GM23338 (cell line): ENCODE measurements around the gene FIG4. TPM values are rescaled to one million over a fixed set of nuclear protein-coding genes. Genes with fewer than 3 reads are reported as not detected.

Experiments
- ATAC-seq: fragments of 200-7000 bp; cut with Tn5 transposase; 3 replicates; pipeline ENCODE4 v1.9.1; 2020
- DNase-seq: peaks from one replicate; pipeline ENCODE4 v3.0.0-alpha.2; 2015; ENCODE audit warnings: low spot score
- H2AFZ ChIP-seq: fragments of 200-600 bp; sonication (generic); 2 replicates; pipeline ENCODE4 v1.8.0; 2016; ENCODE audit warnings: antibody characterized with exemption, mild to moderate bottlenecking, moderate library complexity
- H3F3A ChIP-seq: fragments of 200-600 bp; sonication (generic); replicated peaks from 2 replicates; pipeline ENCODE4 v1.8.0; 2017; ENCODE audit warnings: antibody characterized with exemption, mixed run types, low read depth
- H3K27ac ChIP-seq: fragments of 200-600 bp; sonication (generic); 2 replicates; pipeline ENCODE4 v1.6.1; 2016; ENCODE audit warnings: low read depth
- H3K27me3 ChIP-seq: fragments of 200-600 bp; sonication (generic); 2 replicates; pipeline ENCODE4 v1.8.0; 2016; ENCODE audit warnings: mild to moderate bottlenecking, mixed run types, moderate library complexity; ENCODE audit not compliant: insufficient read depth
- H3K36me3 ChIP-seq: fragments of 200-600 bp; sonication (generic); 2 replicates; pipeline ENCODE4 v1.8.0; 2016; ENCODE audit warnings: mild to moderate bottlenecking; ENCODE audit not compliant: insufficient read depth
- H3K4me1 ChIP-seq: fragments of 200-600 bp; sonication (generic); 2 replicates; pipeline ENCODE4 v1.8.0; 2016; ENCODE audit warnings: mild to moderate bottlenecking, moderate library complexity; ENCODE audit not compliant: insufficient read depth
- H3K4me2 ChIP-seq: fragments of 200-600 bp; sonication (generic); 2 replicates; pipeline ENCODE4 v1.7.1; 2017; ENCODE audit warnings: mixed run types
- H3K4me3 ChIP-seq: fragments of 200-600 bp; sonication (generic); 2 replicates; pipeline ENCODE4 v1.6.1; 2016; ENCODE audit warnings: mixed run types
- H3K79me2 ChIP-seq: fragments of 200-600 bp; sonication (generic); replicated peaks from 2 replicates; pipeline ENCODE4 v1.8.0; 2017; ENCODE audit warnings: mild to moderate bottlenecking; ENCODE audit not compliant: insufficient read depth
- H3K9me2 ChIP-seq: fragments of 200-600 bp; sonication (generic); 2 replicates; pipeline ENCODE4 v1.8.0; 2017; ENCODE audit not compliant: insufficient read depth
- H4K20me1 ChIP-seq: fragments of 200-600 bp; sonication (generic); replicated peaks from 2 replicates; pipeline ENCODE4 v1.8.0; 2017; ENCODE audit warnings: mild to moderate bottlenecking; ENCODE audit not compliant: insufficient read depth
- H3K27ac Mint-ChIP-seq: 2 replicates; pipeline ENCODE4 v1.8.0; 2020; ENCODE audit warnings: inconsistent platforms, mild to moderate bottlenecking, moderate library complexity, mixed read lengths
- H3K27me3 Mint-ChIP-seq: 3 replicates; pipeline ENCODE4 v1.8.0; 2022; ENCODE audit warnings: low read depth, mild to moderate bottlenecking, moderate library complexity, mixed read lengths, inconsistent platforms; ENCODE audit not compliant: insufficient read depth, poor library complexity
- H3K36me3 Mint-ChIP-seq: 3 replicates; pipeline ENCODE4 v1.8.0; 2021; ENCODE audit warnings: low read depth, mild to moderate bottlenecking, inconsistent platforms, moderate library complexity, mixed read lengths
- H3K4me1 Mint-ChIP-seq: 3 replicates; pipeline ENCODE4 v1.8.0; 2020; ENCODE audit warnings: mild to moderate bottlenecking, inconsistent platforms, mixed read lengths
- H3K4me3 Mint-ChIP-seq: 3 replicates; pipeline ENCODE4 v1.8.0; 2021; ENCODE audit warnings: moderate library complexity, mild to moderate bottlenecking, inconsistent platforms, mixed read lengths
- H3K9me3 Mint-ChIP-seq: 3 replicates; pipeline ENCODE4 v1.8.0; 2020; ENCODE audit warnings: moderate library complexity, mild to moderate bottlenecking, inconsistent platforms, mixed read lengths
- STAT1 ChIP-seq: IDR thresholded peaks from one replicate; pipeline ENCODE4 v1.6.1; 2016; ENCODE audit warnings: antibody characterized with exemption; ENCODE audit not compliant: unreplicated experiment
- ZNF114 ChIP-seq: fragments of 250-450 bp; sonication (Bioruptor Pico); IDR thresholded peaks from 2 replicates; pipeline ENCODE4 v1.5.0; 2020; ENCODE audit warnings: mild to moderate bottlenecking, moderate library complexity
- polyA plus RNA-seq: library from polyadenylated mRNA; unstranded; fragments of >200 nt; fragmentation: Nextera tagmentation; extraction: Ambion mirVana; gene quantifications from 2 replicates; pipeline ENCODE4 v1.2.1, GENCODE V29; 2016
- total RNA-seq: library from RNA; depleted of rRNA; stranded (reverse); fragments of >200 nt; shearing (Covaris generic); gene quantifications from 2 replicates; pipeline ENCODE4 v1.2.3, GENCODE V29; 2014
- TF ChIP-seq, protein P1 (sequence below): fragments of 250-450 bp; sonication (Bioruptor Pico); IDR thresholded peaks from 2 replicates; pipeline ENCODE4 v1.5.0; 2020; ENCODE audit warnings: mild to moderate bottlenecking, moderate library complexity
- TF ChIP-seq, protein P2 (sequence below), 2 experiments: fragments of 200-600 bp in 1 of 2; sonication (generic) in 1 of 2; conservative IDR thresholded peaks; 2 replicates each; pipeline versions ENCODE4 v1.5.1 to v1.6.1; 2016 to 2017; ENCODE audit warnings: antibody characterized with exemption in 2 of 2, low read depth in 2 of 2, mild to moderate bottlenecking in 2 of 2, moderate library complexity in 1 of 2
- TF ChIP-seq, protein P3 (sequence below): IDR thresholded peaks from 2 replicates; pipeline ENCODE4 v1.6.1; 2016; ENCODE audit warnings: antibody characterized with exemption
- TF ChIP-seq, protein P4 (sequence below): IDR thresholded peaks from one replicate; pipeline ENCODE4 v1.6.1; 2018; ENCODE audit warnings: antibody characterized with exemption; ENCODE audit not compliant: unreplicated experiment

Gene FIG4
- total and polyA plus RNA-seq, 2 experiments from 2014 or later: 7.0 to 16.9 TPM

DNA sequence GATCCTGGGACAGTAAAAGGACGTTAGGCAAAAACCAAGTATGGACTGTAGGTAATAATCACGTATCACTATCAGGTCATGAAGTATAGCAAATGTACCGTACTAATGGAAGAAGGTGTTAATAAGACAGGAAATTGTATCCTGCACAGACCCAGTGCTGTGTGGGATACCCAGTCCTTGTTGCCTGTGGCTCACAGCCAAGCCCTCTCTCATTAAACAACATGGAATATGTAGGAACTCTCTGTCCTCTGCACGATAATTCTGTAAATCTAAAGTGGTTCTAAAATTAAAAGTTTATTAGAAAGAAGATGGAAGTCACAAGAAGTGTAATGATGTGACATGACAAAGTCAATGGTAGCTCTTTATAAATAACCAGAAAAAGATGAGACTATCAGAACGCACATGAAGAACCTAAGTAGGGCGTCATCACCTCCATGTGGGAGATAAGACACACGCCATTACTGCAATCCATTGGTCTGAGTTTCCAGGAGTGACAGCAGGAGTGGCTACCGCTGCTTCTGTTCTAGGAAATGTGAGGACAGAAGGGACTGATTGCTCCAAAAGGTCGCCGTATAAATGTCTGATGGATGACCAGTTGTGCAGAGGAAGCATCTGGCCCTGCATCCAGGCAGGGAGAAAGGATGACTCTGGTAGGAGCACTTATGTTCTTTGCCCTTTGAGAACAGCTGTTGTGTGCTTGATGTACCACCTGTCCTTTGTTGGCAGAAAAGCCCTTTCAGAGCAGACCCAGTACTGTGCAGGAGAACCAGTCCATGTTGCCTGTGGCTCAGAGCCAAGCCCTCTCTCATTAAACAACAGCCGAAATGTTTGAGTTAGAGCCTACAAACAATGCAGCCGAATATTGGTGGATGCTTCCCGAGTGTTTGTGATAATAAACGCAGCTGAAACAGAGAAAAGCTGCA is 125.6 kb downstream of the FIG4 start (continued):
- TF ChIP-seq, protein P1, sequence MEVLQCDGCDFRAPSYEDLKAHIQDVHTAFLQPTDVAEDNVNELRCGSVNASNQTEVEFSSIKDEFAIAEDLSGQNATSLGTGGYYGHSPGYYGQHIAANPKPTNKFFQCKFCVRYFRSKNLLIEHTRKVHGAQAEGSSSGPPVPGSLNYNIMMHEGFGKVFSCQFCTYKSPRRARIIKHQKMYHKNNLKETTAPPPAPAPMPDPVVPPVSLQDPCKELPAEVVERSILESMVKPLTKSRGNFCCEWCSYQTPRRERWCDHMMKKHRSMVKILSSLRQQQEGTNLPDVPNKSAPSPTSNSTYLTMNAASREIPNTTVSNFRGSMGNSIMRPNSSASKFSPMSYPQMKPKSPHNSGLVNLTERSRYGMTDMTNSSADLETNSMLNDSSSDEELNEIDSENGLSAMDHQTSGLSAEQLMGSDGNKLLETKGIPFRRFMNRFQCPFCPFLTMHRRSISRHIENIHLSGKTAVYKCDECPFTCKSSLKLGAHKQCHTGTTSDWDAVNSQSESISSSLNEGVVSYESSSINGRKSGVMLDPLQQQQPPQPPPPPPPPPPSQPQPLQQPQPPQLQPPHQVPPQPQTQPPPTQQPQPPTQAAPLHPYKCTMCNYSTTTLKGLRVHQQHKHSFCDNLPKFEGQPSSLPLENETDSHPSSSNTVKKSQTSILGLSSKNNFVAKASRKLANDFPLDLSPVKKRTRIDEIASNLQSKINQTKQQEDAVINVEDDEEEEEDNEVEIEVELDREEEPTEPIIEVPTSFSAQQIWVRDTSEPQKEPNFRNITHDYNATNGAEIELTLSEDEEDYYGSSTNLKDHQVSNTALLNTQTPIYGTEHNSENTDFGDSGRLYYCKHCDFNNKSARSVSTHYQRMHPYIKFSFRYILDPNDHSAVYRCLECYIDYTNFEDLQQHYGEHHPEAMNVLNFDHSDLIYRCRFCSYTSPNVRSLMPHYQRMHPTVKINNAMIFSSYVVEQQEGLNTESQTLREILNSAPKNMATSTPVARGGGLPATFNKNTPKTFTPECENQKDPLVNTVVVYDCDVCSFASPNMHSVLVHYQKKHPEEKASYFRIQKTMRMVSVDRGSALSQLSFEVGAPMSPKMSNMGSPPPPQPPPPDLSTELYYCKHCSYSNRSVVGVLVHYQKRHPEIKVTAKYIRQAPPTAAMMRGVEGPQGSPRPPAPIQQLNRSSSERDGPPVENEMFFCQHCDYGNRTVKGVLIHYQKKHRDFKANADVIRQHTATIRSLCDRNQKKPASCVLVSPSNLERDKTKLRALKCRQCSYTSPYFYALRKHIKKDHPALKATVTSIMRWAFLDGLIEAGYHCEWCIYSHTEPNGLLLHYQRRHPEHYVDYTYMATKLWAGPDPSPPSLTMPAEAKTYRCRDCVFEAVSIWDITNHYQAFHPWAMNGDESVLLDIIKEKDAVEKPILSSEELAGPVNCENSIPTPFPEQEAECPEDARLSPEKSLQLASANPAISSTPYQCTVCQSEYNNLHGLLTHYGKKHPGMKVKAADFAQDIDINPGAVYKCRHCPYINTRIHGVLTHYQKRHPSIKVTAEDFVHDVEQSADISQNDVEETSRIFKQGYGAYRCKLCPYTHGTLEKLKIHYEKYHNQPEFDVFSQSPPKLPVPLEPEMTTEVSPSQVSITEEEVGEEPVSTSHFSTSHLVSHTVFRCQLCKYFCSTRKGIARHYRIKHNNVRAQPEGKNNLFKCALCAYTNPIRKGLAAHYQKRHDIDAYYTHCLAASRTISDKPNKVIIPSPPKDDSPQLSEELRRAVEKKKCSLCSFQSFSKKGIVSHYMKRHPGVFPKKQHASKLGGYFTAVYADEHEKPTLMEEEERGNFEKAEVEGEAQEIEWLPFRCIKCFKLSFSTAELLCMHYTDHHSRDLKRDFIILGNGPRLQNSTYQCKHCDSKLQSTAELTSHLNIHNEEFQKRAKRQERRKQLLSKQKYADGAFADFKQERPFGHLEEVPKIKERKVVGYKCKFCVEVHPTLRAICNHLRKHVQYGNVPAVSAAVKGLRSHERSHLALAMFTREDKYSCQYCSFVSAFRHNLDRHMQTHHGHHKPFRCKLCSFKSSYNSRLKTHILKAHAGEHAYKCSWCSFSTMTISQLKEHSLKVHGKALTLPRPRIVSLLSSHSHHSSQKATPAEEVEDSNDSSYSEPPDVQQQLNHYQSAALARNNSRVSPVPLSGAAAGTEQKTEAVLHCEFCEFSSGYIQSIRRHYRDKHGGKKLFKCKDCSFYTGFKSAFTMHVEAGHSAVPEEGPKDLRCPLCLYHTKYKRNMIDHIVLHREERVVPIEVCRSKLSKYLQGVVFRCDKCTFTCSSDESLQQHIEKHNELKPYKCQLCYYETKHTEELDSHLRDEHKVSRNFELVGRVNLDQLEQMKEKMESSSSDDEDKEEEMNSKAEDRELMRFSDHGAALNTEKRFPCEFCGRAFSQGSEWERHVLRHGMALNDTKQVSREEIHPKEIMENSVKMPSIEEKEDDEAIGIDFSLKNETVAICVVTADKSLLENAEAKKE (CRISPR knock-in tag): no peak
- no peak for TF ChIP-seq STAT1
- TF ChIP-seq, protein P2, sequence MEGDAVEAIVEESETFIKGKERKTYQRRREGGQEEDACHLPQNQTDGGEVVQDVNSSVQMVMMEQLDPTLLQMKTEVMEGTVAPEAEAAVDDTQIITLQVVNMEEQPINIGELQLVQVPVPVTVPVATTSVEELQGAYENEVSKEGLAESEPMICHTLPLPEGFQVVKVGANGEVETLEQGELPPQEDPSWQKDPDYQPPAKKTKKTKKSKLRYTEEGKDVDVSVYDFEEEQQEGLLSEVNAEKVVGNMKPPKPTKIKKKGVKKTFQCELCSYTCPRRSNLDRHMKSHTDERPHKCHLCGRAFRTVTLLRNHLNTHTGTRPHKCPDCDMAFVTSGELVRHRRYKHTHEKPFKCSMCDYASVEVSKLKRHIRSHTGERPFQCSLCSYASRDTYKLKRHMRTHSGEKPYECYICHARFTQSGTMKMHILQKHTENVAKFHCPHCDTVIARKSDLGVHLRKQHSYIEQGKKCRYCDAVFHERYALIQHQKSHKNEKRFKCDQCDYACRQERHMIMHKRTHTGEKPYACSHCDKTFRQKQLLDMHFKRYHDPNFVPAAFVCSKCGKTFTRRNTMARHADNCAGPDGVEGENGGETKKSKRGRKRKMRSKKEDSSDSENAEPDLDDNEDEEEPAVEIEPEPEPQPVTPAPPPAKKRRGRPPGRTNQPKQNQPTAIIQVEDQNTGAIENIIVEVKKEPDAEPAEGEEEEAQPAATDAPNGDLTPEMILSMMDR (conservative IDR thresholded peaks at IDR 0.05; ENCODE audit: low read depth in 2 of 2): no peak

DNA sequence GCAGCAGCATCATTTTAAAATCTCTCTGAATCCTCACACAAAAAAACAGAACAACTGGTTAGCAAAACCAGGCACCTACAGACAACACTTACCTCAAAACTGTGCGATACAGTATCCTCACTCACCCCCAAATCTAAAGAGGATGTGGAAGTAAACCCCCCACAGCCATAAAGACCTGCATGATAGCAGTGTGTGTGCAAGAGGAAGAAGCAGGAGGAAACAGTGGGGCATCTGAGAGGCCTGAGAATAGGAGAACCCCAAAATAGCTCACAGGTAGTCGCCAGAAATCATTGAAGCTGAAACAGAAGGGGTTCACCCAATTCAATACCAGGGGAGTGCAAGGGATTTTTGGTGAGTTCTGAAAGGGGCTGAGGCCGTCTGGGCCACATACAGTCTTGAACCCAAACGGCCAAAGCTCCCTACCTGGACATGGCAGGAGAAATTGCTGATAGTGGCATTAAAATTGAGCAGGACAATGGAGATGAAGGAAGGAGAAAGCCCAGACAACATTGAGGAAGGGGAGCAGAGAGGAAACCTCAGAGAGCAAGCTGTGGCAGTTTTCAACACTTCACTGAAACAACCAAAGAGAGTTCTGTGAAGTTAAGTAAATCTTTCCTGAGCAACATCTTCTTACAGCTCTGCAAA is 129.7 kb downstream of the FIG4 start:
- Histone ChIP-seq H3K27me3 (no peaks in the 10 kb centered on the region), H3K4me1 (no peaks in the 10 kb centered on the region; the same call in 1 of the 2 replicates), H3K4me2 (no peak overlapping the region), H3K79me2 (no peaks in the 10 kb centered on the region), H2AFZ (no peak overlapping the region), H3K4me3 (no peak overlapping the region), H3K36me3 (no peaks in the 10 kb centered on the region), H3K9me2 (no peaks in the 10 kb centered on the region), H4K20me1 (no peaks in the 10 kb centered on the region), H3K27ac (no peak overlapping the region), H3F3A (no peaks in the 10 kb centered on the region)
- Mint-ChIP-seq H3K4me3 (no peak overlapping the region), H3K36me3 (no peaks in the 10 kb centered on the region; the same call in 2 of the 3 replicates), H3K9me3 (no peaks in the 10 kb centered on the region), H3K27me3 (no peaks in the 10 kb centered on the region), H3K27ac (no peak overlapping the region), H3K4me1 (peaks cover 16% of the 10 kb centered on the region)
- ATAC-seq (no peak), DNase-seq (no peak)
- TF ChIP-seq, protein P3, sequence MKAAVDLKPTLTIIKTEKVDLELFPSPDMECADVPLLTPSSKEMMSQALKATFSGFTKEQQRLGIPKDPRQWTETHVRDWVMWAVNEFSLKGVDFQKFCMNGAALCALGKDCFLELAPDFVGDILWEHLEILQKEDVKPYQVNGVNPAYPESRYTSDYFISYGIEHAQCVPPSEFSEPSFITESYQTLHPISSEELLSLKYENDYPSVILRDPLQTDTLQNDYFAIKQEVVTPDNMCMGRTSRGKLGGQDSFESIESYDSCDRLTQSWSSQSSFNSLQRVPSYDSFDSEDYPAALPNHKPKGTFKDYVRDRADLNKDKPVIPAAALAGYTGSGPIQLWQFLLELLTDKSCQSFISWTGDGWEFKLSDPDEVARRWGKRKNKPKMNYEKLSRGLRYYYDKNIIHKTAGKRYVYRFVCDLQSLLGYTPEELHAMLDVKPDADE: no peak
- TF ChIP-seq, protein P4, sequence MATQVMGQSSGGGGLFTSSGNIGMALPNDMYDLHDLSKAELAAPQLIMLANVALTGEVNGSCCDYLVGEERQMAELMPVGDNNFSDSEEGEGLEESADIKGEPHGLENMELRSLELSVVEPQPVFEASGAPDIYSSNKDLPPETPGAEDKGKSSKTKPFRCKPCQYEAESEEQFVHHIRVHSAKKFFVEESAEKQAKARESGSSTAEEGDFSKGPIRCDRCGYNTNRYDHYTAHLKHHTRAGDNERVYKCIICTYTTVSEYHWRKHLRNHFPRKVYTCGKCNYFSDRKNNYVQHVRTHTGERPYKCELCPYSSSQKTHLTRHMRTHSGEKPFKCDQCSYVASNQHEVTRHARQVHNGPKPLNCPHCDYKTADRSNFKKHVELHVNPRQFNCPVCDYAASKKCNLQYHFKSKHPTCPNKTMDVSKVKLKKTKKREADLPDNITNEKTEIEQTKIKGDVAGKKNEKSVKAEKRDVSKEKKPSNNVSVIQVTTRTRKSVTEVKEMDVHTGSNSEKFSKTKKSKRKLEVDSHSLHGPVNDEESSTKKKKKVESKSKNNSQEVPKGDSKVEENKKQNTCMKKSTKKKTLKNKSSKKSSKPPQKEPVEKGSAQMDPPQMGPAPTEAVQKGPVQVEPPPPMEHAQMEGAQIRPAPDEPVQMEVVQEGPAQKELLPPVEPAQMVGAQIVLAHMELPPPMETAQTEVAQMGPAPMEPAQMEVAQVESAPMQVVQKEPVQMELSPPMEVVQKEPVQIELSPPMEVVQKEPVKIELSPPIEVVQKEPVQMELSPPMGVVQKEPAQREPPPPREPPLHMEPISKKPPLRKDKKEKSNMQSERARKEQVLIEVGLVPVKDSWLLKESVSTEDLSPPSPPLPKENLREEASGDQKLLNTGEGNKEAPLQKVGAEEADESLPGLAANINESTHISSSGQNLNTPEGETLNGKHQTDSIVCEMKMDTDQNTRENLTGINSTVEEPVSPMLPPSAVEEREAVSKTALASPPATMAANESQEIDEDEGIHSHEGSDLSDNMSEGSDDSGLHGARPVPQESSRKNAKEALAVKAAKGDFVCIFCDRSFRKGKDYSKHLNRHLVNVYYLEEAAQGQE: no peak
- TF ChIP-seq STAT1 (no peak), ZNF114 (CRISPR knock-in tag) (no peak)
